D721Med (cell line): ENCODE measurements around the gene NCAPG.

Experiments used
- DNase-seq: peaks from one replicate; pipeline ENCODE4 v3.0.0; 2011; ENCODE audit warnings: low spot score; ENCODE audit not compliant: insufficient read length
- FAIRE-seq: peaks from 2 replicates; lab custom pipeline; 2011; peaks lifted over from hg19 to GRCh38; lab: Jason Lieb, UNC
- TF ChIP-seq, protein P1 (sequence below): IDR thresholded peaks from 2 replicates; pipeline ENCODE4 v1.5.1; 2012; ENCODE audit warnings: mild to moderate bottlenecking, control low read depth; ENCODE audit not compliant: insufficient read depth; ENCODE audit errors: missing control alignments

NCAPG gene

DNA sequence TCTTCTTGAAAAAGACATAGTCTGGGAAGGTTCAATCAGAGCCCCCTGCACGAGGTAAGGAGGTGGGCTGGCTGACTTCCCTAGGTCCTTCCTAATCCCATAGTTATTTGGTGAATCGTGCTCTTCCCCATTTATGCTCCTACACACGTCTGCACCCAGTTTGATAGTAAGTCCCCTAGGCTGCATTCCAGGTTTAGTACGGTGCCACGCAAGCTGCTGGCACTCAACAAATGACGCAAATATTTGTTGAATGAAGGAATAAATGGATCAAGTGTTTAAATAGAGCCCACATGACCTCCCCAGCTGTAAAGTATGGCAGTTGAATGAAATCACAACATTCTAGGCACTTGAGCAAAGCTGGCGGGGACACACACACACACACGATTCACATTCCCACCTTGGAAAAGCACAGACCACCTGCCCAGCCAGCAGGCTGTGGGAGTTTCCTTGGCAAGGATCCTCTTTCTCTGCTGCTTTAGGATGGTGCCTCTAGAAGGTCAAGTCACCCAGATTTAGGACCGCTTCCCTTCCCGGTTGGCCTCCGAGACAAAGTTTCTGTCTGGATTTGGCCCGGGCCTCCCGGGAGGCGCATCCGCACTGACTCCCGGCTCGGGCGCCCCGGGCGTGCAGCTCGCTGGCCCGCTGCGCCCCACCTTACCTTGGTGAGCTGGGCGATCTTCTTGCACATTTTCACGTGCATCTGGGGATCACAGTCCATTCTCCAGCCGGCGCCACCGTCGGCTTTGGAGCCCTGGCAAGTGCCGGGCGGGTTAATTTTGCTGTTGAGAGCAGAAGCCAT is 30.1 kb upstream of the NCAPG start:
- FAIRE-seq (no peak), DNase-seq (no peak)
- TF ChIP-seq, protein P1, sequence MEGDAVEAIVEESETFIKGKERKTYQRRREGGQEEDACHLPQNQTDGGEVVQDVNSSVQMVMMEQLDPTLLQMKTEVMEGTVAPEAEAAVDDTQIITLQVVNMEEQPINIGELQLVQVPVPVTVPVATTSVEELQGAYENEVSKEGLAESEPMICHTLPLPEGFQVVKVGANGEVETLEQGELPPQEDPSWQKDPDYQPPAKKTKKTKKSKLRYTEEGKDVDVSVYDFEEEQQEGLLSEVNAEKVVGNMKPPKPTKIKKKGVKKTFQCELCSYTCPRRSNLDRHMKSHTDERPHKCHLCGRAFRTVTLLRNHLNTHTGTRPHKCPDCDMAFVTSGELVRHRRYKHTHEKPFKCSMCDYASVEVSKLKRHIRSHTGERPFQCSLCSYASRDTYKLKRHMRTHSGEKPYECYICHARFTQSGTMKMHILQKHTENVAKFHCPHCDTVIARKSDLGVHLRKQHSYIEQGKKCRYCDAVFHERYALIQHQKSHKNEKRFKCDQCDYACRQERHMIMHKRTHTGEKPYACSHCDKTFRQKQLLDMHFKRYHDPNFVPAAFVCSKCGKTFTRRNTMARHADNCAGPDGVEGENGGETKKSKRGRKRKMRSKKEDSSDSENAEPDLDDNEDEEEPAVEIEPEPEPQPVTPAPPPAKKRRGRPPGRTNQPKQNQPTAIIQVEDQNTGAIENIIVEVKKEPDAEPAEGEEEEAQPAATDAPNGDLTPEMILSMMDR, result no peak

GRCh38 chr4:17781300-17782287 is 29.2 kb upstream of the NCAPG start, which contains the start of gene FAM184B:
FAM184B (minus strand) TSS chr4:17781621; CDS start chr4:17781299, 322 bp downstream.
- TF ChIP-seq, protein P1, result no peak
- DNase-seq, result no peak
- FAIRE-seq, result no peak

- FAIRE-seq (no peak), DNase-seq (no peak)
- TF ChIP-seq, protein P1, result peak; percentile 19
These were observed 24.9 kb upstream of the NCAPG start for GRCh38 chr4:17785858-17786257.

GRCh38 chr4:17786567-17786966 is 24.2 kb upstream of the NCAPG start:
- TF ChIP-seq, protein P1, result no peak
- FAIRE-seq (no peak), DNase-seq (no peak)

GRCh38 chr4:17787315-17787714 is 23.5 kb upstream of the NCAPG start:
- TF ChIP-seq, protein P1, result no peak
- FAIRE-seq, result no peak
- no peak for DNase-seq

- FAIRE-seq (peak; percentile 51), DNase-seq (no peak)
- TF ChIP-seq, protein P1, result no peak
These were observed 21.8 kb upstream of the NCAPG start for GRCh38 chr4:17788956-17789355.
